Transverse colon (tissue), 4 donors: Measurements from ENCODE around the gene ACBD6.

Source experiments
- EP300 ChIP-seq: sonication (generic); formaldehyde crosslinking; IDR thresholded peaks from one replicate; pipeline ENCODE4 v1.6.1; 2017; ENCODE audit warnings: antibody characterized with exemption, low read depth
- POLR2A ChIP-seq: fragments of 450-650 bp; IDR thresholded peaks from one replicate; pipeline ENCODE4 v1.6.1; 2016; ENCODE audit warnings: antibody characterized with exemption, mild to moderate bottlenecking, moderate library complexity
- POLR2AphosphoS5 ChIP-seq, 3 donors: sonication (generic); formaldehyde crosslinking; IDR thresholded peaks; one replicate each; pipeline ENCODE4 v1.6.1; 2016; ENCODE audit warnings: antibody characterized with exemption in 3 of 3
- TF ChIP-seq, protein P1 (sequence below), 5 experiments: fragments of 200-600 bp in 3 of 5; fragments of 450-650 bp in 2 of 5; sonication (generic) in 3 of 5; IDR thresholded peaks; 1 replicate in 2 of 5; 2 replicates in 3 of 5; pipeline ENCODE4 v1.5.1; 2016 to 2017; ENCODE audit warnings: antibody characterized with exemption in 5 of 5, inconsistent platforms in 3 of 5, mild to moderate bottlenecking in 2 of 5, moderate library complexity in 1 of 5

DNA sequence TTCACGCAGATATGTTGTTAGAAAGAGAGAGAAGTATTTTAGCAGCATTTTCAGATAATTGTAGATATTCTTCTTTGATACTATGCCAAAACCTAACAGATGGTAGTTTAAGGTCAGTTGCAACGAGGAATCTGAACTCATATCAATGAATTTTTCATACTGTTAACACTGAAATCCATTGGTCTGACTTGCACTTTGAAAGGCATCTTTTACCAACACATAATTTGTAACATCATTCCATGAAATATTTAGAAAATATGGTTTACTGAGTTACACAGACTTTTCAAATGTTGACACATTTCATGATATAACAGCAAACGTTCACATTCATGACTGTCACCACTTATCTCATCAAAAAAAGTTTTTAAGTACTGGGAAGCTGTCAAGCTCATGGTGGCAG, 4.6 kb downstream of the ACBD6 start:
- TF ChIP-seq, protein P1, sequence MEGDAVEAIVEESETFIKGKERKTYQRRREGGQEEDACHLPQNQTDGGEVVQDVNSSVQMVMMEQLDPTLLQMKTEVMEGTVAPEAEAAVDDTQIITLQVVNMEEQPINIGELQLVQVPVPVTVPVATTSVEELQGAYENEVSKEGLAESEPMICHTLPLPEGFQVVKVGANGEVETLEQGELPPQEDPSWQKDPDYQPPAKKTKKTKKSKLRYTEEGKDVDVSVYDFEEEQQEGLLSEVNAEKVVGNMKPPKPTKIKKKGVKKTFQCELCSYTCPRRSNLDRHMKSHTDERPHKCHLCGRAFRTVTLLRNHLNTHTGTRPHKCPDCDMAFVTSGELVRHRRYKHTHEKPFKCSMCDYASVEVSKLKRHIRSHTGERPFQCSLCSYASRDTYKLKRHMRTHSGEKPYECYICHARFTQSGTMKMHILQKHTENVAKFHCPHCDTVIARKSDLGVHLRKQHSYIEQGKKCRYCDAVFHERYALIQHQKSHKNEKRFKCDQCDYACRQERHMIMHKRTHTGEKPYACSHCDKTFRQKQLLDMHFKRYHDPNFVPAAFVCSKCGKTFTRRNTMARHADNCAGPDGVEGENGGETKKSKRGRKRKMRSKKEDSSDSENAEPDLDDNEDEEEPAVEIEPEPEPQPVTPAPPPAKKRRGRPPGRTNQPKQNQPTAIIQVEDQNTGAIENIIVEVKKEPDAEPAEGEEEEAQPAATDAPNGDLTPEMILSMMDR (IDR thresholded peaks at IDR 0.05): no peak
- no peak for TF ChIP-seq POLR2A
- no peak for TF ChIP-seq POLR2AphosphoS5 (IDR thresholded peaks at IDR 0.05)
- TF ChIP-seq EP300: no peak
